Activated CD8-positive, alpha-beta memory T cell treated with anti-CD3 and anti-CD28 coated beads, Interleukin-2, amount 50 U/mL, for 1 hour (primary cell): Measurements from ENCODE around the gene NDUFS7.
"Not testable (repeated sequence)": the region's sequence is repeated elsewhere in the genome, so short reads cannot be mapped to it uniquely, and the experiment has no call there.

Experiments
- DNase-seq: peaks from one replicate; pipeline ENCODE4 v3.0.0-alpha.2; 2020; ENCODE audit errors: extremely low read depth

NDUFS7 gene

DNA sequence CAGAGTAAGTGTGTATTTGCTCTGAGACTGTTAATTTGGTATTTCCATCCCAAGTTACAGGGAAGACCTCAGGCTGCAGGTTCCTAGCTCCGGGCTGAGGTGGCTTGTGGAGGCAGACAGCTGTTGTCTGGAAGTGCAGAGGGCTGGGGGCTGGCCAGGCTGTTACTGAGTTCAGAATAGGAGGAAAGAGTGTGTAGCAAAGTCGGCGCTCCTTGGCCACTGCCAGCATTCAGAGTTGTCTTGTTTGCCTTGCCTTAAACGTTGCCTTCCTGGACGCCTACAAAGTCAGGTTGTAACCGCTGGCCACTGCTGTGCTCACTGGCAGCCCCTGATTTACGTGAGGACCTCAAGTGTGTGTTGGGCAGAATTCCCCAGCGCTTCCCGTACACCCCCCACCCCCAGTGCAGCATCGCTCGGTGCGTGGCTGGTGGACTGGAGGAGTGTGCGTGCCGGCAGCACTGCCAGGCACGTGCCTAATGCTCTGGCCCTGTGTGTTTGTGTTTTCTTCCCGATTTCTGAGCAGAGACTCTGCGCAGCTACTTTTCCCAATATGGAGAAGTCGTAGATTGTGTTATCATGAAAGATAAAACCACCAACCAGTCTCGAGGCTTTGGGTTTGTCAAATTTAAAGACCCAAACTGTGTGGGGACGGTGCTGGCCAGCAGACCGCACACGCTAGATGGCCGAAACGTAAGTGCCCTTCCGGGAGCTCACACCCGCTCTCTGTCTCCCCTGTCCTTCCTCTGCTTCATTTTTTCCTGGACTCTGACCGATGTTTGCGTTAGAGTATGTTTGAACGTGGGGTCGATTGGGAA is 34.2 kb downstream of the NDUFS7 start:
- DNase-seq, result no peak

DNA sequence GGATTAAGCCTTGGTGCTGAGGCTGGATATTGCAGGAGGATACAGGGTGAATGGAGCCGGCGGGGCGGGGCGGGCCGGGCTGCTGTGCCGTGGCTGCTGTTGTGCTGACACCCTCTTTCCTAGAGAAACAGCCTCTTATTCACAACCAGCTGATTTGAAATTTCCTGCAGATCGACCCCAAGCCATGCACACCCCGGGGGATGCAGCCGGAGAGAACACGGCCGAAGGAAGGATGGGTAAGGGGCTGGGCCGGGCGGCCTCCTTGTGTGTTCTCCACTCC is 34.7 kb downstream of the NDUFS7 start:
- DNase-seq, result no peak

DNA sequence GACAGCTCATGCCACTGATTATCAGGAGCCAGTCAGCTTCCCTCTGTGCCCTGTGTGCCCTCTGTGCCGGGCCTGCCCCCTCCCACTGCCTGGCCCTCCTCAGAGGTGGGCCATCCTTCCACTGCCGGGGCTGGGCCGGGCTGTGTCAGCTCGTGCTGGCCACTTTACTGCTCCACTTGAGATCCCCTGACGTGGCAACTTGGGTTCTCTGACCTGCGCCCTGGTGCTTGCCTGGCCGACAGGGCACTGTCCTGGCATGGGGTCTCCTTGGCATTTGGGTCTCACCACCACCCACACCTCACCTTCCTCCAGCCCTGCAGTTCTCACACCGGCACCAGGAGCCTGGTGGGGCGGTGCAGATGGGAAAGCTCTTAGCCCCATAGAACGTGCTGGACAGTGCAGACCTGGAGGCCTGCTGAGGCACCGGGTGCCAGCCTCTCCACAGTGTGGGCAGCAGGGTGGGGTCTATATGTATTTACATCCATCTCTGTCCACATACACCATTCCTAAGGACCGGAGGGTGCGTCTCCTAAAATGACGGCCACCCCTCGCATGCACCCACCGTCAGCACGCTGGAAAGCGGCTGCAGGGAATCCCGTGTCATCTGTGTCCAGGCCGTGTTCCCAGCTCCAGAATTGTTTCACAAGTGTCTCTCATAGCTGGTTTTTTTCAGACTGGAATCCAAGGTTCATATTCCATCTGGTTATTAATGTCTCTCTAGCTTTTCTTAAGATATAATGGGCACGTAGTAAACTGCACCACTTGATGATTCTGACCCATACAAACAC is 35.4 kb downstream of the NDUFS7 start:
- no peak for DNase-seq

DNA sequence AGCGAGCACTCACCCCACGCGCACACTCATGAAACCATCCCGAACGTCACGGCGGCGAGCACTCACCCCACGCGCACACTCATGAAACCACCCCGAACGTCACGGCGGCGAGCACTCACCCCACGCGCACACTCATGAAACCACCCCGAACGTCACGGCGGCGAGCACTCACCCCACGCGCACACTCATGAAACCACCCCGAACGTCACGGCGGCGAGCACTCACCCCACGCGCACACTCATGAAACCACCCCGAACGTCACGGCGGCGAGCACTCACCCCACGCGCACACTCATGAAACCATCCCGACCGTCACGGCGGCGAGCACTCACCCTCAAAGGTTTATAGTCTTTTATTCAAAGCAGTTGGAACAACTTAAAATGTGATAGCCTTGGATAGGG is 36.4 kb downstream of the NDUFS7 start:
- DNase-seq, result not testable (repeated sequence)

DNA sequence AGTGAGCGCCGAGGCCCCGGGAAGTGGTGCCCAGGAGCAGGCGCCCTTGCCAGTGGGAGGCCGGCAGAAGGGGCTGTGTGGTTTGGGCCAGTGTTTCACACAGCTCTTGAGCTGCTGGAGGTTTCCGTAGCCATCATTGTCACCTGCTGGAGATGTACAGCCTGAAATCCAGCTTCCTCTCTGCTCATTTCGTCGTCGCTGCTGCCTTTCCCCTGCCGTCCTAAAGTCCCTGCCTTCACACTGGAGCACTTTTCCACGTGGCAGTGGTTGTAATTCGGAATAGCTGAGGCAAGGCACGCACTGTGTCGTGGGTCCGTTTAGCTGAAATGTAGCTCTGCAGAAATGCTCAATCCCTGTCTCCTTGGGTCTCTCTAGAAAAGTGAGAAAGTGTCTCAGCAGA is 36.9 kb downstream of the NDUFS7 start:
- DNase-seq, result no peak

DNA sequence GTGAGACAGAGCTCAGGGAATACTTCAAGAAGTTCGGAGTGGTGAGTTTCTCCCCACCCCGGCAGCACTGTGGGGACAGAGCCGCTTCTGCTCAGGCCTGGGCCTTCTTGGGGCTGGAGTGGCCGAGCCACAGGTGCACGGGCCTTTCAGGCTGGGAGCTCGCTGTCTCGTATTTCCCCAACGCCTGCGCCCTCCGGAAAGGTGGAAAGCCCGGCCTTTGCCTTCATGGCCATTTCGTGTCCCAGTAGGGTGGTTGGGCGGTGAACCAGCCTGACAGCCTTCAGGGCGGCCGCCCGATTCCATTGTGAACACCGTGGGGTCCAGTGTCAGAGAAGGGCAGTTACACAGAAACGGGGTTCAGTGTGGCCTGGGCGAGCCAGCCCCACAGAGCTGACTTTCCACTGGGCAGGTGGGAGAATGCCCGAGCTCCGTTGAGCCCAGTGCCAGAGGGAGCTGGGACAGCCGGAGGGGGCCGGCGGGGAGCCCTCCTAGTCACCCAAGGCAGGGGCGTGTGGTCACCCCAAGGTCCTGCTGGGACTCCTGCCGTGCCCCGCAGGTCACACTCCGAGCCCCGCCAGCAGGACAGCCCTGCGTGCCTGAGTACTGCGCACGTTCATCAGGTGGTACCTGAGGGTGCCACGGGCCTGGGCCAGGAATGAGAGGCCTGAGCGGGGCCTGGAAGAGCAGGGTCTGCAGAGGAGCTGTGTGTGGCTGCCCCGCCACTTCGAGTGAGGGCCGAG is 37.7 kb downstream of the NDUFS7 start:
- DNase-seq, result no peak

DNA sequence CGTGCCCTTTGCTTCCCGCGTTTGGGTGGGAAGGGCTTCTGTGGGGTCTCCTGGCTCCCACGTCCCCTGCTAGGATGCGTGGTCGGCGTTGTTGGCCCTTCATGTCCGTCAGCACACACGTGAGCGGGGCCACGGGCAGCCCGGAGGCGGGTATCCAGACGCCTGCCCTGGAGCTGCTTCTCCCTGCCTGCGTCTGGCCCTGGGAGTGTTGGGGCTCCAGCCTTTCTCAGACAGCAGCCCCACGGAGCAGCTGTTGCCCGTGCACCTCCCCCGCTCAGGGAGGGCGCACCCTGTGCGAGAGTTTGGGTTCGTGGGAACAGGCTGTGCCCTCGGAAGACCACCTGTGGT is 38.2 kb downstream of the NDUFS7 start:
- no peak for DNase-seq

DNA sequence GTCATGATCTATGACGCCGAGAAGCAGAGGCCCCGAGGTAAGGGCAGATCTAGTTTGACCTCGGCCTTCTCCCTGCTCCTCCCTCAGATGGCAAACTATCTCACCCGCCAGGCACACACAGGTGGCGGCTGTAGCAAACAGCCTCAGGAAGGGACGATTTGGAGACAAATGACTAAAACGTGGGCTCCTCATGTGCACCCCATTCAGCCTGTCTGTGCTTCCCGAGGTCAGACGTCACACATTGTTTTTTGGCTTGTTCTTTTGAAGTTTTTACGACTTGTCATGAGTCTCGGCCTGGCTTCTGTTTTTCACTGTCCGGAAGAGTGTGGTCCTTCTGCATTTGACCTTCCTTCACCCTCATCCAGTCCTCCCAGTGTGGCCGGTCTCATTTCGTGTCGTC is 38.7 kb downstream of the NDUFS7 start:
- no peak for DNase-seq

DNA sequence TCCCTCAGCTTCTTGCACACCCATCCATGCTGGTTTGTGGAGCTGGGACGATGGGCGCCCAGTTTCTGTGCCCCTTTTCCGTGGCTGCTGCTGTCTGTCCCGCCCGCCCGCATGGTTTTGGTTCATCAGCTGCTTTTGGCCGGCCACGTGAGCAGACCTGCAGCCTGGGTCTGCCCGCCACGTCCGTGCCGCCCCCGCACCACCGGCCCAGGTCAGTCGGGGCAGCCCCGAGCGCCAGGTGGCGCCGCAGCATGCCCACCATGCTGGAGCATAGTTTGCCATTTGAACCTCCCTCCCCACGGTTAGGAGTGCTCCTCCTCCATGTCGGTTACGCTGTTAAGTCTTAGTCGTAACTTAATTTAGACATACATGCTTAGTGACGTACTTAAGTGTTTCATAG is 39.2 kb downstream of the NDUFS7 start:
- DNase-seq, result no peak

DNA sequence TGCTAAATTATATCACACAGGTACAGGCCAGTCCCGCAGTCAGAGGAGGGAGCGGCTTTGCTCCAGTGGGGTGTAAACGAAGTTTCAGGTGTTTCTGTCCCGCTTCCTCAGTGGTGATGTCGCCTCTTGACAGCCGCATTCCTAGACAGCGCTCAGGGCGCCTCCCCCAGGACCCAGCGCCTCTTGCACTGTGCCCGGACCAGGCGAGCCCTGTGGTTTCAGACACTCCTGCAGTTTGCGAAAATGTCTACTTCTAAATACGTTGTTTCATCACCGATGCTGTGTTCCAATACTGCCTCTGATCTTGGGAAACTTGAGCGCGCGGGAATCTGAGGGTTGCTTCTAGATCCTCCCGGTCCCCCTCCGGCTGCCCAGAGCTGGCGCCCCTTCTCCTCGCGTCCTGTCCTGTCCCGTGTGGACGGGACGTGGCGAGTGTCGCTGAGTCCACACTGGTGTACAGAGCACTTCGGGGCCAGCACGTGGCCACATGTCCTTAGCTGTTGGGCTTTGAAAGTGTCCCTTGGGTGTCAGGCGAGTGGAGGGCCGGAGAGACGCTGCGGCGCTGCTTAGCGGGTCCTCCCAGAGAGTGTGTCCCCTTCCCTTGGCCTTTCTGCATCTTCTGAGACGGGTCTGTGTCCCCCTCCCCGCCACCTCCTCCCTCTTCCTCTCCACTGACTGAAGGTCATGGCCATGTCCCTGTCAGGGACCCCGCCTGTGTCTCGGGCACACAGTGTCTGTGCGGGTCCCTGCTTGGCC is 39.9 kb downstream of the NDUFS7 start:
- no peak for DNase-seq

DNA sequence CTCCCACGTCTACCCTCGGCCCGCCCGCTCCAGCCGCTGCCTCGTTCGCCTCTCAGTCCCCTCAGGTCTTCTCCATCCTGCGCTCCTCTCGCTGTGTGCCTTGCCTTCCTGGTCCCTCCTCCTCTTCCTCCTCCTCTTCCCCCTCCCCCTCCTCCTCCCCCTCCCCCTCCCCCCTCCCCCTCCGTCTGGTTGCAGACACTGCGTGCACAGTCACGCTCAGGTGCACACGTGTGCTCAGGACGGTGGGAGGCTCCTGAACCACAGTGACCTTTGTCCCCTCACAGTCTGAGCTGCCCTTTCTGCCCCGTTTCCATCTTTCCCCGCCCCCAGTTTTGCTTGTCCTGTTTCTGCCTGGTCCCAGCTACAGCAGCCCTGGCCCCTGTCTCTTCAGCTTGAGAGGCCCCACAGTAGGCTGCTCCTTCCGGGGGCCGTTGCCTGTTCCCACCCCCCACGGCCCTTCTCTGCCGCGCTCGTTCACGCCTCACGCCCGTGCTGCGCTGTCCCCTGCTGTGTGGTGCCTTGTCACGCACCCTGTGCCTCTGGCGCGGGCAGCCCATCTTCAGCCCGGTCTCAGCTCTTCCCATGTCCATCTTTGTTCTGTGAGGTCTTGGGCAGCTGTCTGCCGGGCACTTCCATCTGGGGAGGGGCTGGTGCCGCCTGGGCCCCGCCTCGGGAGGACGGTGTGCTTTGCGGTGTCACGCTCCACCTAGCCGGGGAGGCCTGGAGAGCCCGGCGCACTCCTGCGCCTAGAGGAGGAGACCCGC is 40.7 kb downstream of the NDUFS7 start:
- DNase-seq, result no peak

DNA sequence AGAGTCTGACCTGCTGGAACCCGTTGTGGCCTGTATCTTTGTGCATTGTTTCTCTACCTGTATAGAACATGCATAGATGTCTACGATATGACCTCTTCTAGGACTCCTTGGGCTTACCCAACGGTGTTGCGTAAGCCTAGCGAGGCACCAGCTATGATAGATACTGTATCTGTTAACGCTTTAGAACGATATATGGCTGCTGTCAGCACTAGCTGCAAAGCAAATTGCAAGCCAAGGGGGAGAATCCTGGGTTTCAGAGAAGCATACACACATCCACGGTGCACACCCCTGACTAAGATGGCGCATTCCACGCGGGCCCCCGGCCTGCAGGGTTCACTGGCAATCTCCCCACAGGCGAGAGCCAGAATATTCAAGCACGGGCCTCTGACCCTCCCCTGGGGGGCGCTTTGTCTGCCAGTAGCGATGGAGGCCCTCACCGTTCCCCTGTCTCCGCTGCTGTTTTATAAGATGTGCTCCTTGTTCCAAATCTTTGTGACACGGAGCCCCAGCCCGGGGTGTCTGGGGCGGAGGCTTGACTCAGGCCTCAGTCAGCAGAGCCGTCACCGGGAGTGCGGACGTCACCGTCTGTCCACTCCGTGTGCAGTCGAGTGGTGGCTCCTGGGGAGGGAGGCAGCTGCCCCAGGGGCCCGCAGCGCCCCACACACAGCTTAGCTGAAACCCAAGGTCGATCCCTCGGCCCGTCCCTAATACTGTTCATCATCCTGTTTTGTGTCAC is 41.6 kb downstream of the NDUFS7 start:
- DNase-seq, result no peak

DNA sequence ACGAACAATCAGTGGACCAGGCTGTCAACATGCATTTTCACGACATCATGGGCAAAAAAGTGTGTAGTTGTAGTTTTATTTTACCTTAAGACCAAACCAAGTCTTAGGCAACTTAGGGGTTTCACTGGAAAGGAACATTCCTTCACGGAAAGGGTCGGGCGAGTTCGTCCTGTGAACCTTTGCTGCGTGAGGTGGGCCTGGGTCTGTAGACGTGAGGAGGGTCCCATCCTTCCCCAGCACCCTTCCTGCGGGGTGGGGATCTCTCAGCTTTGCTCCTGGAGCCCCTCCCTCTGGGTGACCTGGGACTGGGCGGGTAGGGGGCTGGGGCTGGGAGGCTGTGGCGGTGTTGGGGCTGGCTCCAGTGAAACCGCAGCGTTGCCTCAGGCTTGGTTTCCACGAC is 42.2 kb downstream of the NDUFS7 start:
- no peak for DNase-seq

DNA sequence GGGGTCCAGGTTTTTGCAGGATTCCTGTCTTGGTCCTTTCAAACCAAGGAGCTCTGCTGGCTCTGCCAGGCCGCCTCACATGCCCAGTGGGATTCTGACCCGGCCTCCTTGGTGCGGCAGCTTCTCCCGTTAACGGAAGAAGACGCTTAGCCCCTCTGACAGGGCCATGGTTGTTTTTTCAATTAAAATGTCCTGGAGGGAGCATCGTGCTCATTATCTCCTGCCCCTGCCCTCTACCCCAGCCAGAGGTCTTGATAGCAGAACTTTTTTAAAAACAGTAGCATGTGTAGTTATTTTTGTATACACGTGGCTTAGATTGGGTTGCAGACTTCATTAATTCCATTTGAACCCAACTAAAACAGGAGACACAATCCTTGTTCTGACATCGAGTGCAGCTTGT is 43.0 kb downstream of the NDUFS7 start:
- DNase-seq, result no peak

DNA sequence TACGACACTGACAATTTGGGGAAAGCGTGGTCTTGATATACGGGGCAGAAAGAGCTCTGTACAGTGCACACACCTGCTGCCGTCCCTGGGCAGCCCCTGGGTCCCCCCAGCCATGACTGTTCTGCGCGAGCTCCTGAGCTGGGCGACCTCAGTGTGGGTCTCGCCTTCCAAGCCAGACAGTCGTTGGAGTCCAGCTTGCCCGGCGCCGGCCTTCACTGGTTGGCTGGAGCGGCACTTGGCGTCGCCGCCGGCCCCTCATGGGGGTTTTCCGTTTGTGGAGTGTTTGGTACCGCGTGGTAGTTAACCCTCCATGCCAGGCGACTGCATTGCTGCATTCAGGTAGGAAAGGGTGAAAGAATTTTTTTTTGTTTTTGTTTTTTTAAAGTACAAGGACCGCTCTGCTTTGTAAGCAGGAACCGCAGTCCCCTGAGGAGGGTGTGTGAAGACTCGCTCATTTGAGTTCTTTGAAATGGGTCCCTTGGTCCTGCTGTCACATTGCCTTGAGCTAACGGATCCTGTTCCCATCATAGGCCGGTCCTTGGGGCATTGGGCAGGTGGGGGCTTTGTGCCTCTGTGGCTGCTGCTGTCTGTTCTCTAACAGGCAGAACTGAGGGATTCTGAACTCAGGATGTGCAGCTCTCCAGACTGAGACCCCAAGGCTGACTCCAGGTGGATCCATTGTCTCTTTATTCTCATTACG is 43.7 kb downstream of the NDUFS7 start:
- no peak for DNase-seq

DNA sequence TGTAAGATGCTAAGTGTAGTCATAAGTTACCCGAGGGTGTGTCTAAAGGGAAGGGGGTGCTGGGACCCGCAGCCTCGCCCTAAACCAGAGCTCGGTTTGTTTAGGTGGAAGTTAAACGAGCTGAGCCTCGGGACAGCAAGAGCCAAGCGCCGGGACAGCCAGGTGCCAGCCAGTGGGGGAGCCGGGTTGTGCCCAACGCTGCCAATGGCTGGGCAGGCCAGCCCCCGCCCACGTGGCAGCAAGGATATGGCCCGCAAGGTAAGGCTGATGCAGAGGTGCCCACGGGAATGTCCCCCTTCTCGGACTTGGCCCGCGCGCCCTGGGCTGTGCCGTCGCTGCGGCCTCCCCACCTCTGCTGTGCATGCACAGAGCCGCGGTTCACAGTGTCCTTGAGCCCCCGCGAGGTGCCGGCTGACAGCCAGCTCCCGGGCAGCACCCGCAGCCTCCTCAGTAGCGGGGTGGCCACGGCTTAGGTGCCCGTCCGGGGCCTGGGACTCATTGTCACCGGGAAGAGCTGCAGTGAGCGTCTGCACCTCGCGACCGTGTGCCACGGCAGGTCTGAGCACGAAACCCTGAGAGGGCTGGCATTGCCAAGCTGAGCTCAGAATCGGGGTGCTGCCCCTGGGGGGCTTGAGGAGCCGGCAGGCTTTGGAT is 45.2 kb downstream of the NDUFS7 start:
- no peak for DNase-seq

DNA sequence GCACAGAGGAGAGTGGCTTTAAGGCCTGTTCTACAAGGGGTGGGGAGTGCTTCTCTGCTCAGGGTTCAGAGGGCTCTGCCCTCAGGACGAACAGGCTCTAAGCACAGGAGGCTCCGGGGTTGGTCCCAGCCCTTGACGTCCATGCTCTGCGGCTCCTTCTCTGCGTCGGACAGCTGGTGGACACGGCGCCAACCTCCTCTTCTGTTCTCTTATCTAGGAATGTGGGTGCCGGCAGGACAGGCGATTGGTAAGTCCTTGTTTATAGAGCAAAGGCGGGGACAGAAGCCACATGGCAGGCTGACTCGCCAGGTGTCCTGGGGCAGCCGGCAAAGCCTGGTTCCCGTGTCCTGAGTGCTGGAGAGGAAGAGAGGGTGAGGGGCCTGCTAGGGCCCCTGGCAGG is 46.0 kb downstream of the NDUFS7 start:
- DNase-seq, result no peak

DNA sequence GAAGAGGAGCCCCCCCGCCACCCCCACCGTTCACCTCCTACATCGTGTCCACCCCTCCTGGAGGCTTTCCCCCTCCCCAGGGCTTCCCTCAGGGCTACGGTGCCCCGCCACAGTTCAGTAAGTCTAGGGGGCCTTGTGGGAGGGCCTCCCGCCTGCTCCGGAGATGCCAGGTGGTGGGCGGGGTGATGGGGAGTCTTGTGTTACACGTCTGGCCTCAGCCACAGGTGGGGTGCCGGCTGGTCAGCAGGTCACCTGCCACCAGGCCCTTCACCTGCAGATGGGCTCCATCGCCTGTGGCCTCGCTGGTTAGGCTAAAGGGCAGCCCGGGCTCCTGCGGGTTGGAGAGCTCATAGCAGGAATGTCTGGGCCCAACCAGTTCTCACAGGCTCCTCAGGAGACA is 46.5 kb downstream of the NDUFS7 start:
- no peak for DNase-seq

DNA sequence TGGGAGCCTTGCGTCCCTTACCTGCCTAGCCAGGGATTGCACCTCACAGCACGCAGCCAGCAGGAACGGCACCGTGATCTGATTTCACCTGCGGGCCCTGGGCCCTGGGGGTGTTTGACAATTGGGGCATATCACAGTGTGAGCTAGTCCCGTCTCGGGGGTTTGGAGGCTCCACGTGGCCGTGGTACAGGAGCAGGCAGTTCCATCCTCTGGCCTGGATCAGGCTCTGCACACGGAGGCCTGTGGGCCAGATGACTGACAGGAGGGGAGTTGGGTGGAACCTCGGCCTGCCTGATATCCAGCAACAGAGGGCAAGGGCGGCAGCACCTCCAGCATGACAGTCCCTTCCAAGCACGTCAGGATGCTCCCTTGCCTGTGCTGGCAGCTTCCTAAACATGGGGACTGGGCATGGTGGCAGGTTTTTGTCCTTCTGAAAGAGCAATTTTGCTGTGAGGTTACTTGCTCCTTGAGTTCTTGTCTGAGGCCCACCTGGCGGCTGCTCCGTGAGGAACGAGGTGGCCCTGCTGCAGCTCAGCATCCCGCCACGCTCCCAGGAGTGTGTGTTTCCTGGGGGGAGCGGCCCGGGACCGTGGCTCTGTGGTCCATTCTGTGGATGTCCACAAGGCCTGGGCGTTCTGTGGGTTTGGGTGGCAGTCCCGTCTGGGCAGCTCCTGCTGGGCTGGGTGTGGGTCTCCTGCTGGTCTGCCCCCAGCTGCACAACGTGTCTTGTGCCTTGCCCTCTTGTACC is 48.2 kb downstream of the NDUFS7 start:
- no peak for DNase-seq
